C4-2B (cell line): Measurements from ENCODE around the gene MAFB.

Experiments
- ZFX ChIP-seq: fragments of 450-650 bp; IDR thresholded peaks from 2 replicates; pipeline ENCODE4 v1.6.1; 2017
- TF ChIP-seq, protein P1 (sequence below): fragments of 450-650 bp; conservative IDR thresholded peaks from 2 replicates; pipeline ENCODE4 v1.5.1; 2017; ENCODE audit warnings: mild to moderate bottlenecking

DNA sequence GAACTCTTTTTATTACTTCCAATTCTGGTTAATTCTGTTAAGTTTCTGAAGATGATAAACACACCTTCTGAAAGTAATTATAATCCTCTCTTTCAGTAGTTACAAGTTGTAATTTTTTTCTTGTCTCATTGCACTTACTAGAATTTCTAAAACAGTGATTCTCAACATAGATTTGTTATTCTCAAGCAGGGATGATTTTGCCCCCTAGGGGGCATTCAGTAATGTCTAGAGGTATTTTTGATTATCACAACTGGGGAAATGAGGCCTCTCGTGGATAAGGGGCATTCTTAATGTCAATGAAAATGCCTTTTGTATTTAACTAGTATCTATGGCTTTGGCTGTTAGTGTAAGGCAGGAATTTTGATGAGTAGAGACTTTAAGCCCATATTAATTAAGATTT, 39.4 kb upstream of the MAFB start:
- TF ChIP-seq ZFX = no peak
- TF ChIP-seq, protein P1, sequence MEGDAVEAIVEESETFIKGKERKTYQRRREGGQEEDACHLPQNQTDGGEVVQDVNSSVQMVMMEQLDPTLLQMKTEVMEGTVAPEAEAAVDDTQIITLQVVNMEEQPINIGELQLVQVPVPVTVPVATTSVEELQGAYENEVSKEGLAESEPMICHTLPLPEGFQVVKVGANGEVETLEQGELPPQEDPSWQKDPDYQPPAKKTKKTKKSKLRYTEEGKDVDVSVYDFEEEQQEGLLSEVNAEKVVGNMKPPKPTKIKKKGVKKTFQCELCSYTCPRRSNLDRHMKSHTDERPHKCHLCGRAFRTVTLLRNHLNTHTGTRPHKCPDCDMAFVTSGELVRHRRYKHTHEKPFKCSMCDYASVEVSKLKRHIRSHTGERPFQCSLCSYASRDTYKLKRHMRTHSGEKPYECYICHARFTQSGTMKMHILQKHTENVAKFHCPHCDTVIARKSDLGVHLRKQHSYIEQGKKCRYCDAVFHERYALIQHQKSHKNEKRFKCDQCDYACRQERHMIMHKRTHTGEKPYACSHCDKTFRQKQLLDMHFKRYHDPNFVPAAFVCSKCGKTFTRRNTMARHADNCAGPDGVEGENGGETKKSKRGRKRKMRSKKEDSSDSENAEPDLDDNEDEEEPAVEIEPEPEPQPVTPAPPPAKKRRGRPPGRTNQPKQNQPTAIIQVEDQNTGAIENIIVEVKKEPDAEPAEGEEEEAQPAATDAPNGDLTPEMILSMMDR = peak; percentile 52
